ENCODE results near the gene MALAT1. TPM values are rescaled to one million over a fixed set of nuclear protein-coding genes. Genes with fewer than 3 reads are reported as not detected.
A peak's percentile ranks its signal among the peaks of the same experiment; 100 is the strongest.

Gene MALAT1
- total RNA-seq, 1 experiment from 2014 or later: 10,851 TPM

GRCh38 chr11:65503368-65503948, 4.6 kb downstream of the MALAT1 start:
- H3K27me3 Mint-ChIP-seq (ENCODE audit: insufficient read depth, unreplicated experiment): no peaks in the 10 kb centered on the region
- no peaks in the 10 kb centered on the region for H3K36me3 Mint-ChIP-seq (ENCODE audit: insufficient read depth, unreplicated experiment)
- ChIA-PET CTCF (interaction anchor here (0.5 to 1.0 kb wide), 2 partner anchors 10 to 39 kb away, joined by 3 read pairs; no protein-coding TSS in a partner anchor), POLR2A (interaction anchor here (0.6 to 30.1 kb wide), 15 partner anchors 12 to 229 kb away, joined by 3 to 2994 read pairs (median 10); partner anchors contain the start of genes DPF2, FRMD8, MALAT1 and NEAT1)
- H3K27ac Mint-ChIP-seq (ENCODE audit: low read depth, unreplicated experiment): no peak overlapping the region
- peaks cover 16% of the 10 kb centered on the region for H3K4me1 Mint-ChIP-seq (ENCODE audit: insufficient read depth, unreplicated experiment)
- intact Hi-C loops (cut with micrococcal nuclease): no loop called here
- no peaks in the 10 kb centered on the region for H3K9me3 Mint-ChIP-seq (ENCODE audit: unreplicated experiment)
- no peak for TF ChIP-seq CTCF (IDR thresholded peaks at IDR 0.05; ENCODE audit: unreplicated experiment)
- no peak for DNase-seq (ENCODE audit: unreplicated experiment)
- H3K4me3 Mint-ChIP-seq (ENCODE audit: unreplicated experiment): no peak overlapping the region
- BruUV-seq (replicated peaks): no TSS peak

GRCh38 chr11:65503949-65504673, 5.3 kb downstream of the MALAT1 start:
- no peak overlapping the region for H3K4me3 Mint-ChIP-seq (ENCODE audit: unreplicated experiment)
- H3K27ac Mint-ChIP-seq (ENCODE audit: low read depth, unreplicated experiment): no peak overlapping the region
- no peak for TF ChIP-seq CTCF (IDR thresholded peaks at IDR 0.05; ENCODE audit: unreplicated experiment)
- CTCF ChIA-PET: interaction anchor here (0.5 to 2.4 kb wide), 8 partner anchors 11 to 667 kb away, joined by 3 to 13 read pairs (median 4); no protein-coding TSS in a partner anchor
- no TSS peak for BruUV-seq (replicated peaks)
- POLR2A ChIA-PET: interaction anchor here (0.7 to 30.1 kb wide), 16 partner anchors 12 to 387 kb away, joined by 3 to 2994 read pairs (median 22); partner anchors contain the start of genes CCDC85B, DPF2, FRMD8 and MALAT1
- no peaks in the 10 kb centered on the region for H3K27me3 Mint-ChIP-seq (ENCODE audit: insufficient read depth, unreplicated experiment)
- peak; percentile 51 for DNase-seq (ENCODE audit: unreplicated experiment)
- peaks cover 16% of the 10 kb centered on the region for H3K4me1 Mint-ChIP-seq (ENCODE audit: insufficient read depth, unreplicated experiment)
- intact Hi-C loops (cut with micrococcal nuclease): no loop called here
- no peaks in the 10 kb centered on the region for H3K36me3 Mint-ChIP-seq (ENCODE audit: insufficient read depth, unreplicated experiment)
- no peaks in the 10 kb centered on the region for H3K9me3 Mint-ChIP-seq (ENCODE audit: unreplicated experiment)

- intact Hi-C loops (cut with micrococcal nuclease): no loop called here
- no peak for DNase-seq (ENCODE audit: unreplicated experiment)
- Mint-ChIP-seq H3K27me3 (ENCODE audit: insufficient read depth, unreplicated experiment) (no peaks in the 10 kb centered on the region), H3K4me1 (ENCODE audit: insufficient read depth, unreplicated experiment) (peaks cover 16% of the 10 kb centered on the region), H3K27ac (ENCODE audit: low read depth, unreplicated experiment) (no peak overlapping the region), H3K9me3 (ENCODE audit: unreplicated experiment) (no peaks in the 10 kb centered on the region), H3K36me3 (ENCODE audit: insufficient read depth, unreplicated experiment) (peaks cover 2% of the 10 kb centered on the region), H3K4me3 (ENCODE audit: unreplicated experiment) (no peak overlapping the region)
- POLR2A ChIA-PET: interaction anchor here (0.7 to 30.1 kb wide), 18 partner anchors 13 to 386 kb away, joined by 3 to 2994 read pairs (median 6); partner anchors contain the start of genes CCDC85B, FRMD8, MALAT1 and NEAT1
- BruUV-seq (replicated peaks): TSS peak; percentile 0
- no peak for TF ChIP-seq CTCF (IDR thresholded peaks at IDR 0.05; ENCODE audit: unreplicated experiment)
- CTCF ChIA-PET: interaction anchor here (0.6 to 2.4 kb wide), 9 partner anchors 11 to 666 kb away, joined by 3 to 13 read pairs (median 4); partner anchors contain the start of gene SLC25A45
These were observed 6.0 kb downstream of the MALAT1 start for GRCh38 chr11:65504674-65505465.
